Endodermal cell (in vitro differentiated cells): ENCODE results near the gene MPI. TPM values are rescaled to one million over a fixed set of nuclear protein-coding genes. Genes with fewer than 3 reads are reported as not detected.

Experiments
- DNase-seq: peaks from one replicate; pipeline ENCODE4 v3.0.0-alpha.2; 2017
- H3K27ac ChIP-seq: 2 replicates; pipeline ENCODE4 v1.5.1; 2013; ENCODE audit warnings: mild to moderate bottlenecking, low read depth, low read length, moderate library complexity
- H3K27me3 ChIP-seq: 2 replicates; pipeline ENCODE4 v1.6.1; 2013; ENCODE audit warnings: mild to moderate bottlenecking, low read length, moderate library complexity; ENCODE audit not compliant: insufficient read depth, control insufficient read depth, poor library complexity, severe bottlenecking
- H3K36me3 ChIP-seq: 2 replicates; pipeline ENCODE4 v1.7.0; 2013; ENCODE audit warnings: mild to moderate bottlenecking, low read length, moderate library complexity; ENCODE audit not compliant: control insufficient read depth, insufficient read depth
- H3K4me1 ChIP-seq: one replicate; pipeline ENCODE4 v1.7.0; 2013; ENCODE audit warnings: low read length; ENCODE audit not compliant: control insufficient read depth, insufficient read depth
- H3K4me3 ChIP-seq: 2 replicates; pipeline ENCODE4 v1.5.1; 2013; ENCODE audit warnings: mild to moderate bottlenecking, low read length, moderate library complexity
- H3K9ac ChIP-seq: 2 replicates; pipeline ENCODE4 v1.6.1; 2013; ENCODE audit warnings: mild to moderate bottlenecking, low read length, moderate library complexity; ENCODE audit not compliant: poor library complexity, severe bottlenecking; ENCODE audit errors: extremely low read depth
- H3K9me3 ChIP-seq: 2 replicates; pipeline ENCODE4 v1.6.1; 2013; ENCODE audit warnings: mild to moderate bottlenecking, low read length, moderate library complexity; ENCODE audit not compliant: control insufficient read depth
- H3K27ac Mint-ChIP-seq: 2 replicates; pipeline ENCODE4 v1.8.0; 2020; ENCODE audit warnings: mixed read lengths
- H3K27me3 Mint-ChIP-seq: 2 replicates; pipeline ENCODE4 v1.8.0; 2021; ENCODE audit warnings: mild to moderate bottlenecking, mixed read lengths; ENCODE audit not compliant: insufficient read depth
- H3K36me3 Mint-ChIP-seq: 2 replicates; pipeline ENCODE4 v1.8.0; 2020; ENCODE audit warnings: low read depth, mixed read lengths
- H3K4me1 Mint-ChIP-seq: 2 replicates; pipeline ENCODE4 v1.8.0; 2020; ENCODE audit warnings: mixed read lengths
- H3K4me3 Mint-ChIP-seq: 2 replicates; pipeline ENCODE4 v1.8.0; 2020; ENCODE audit warnings: mild to moderate bottlenecking, moderate library complexity, mixed read lengths
- H3K9me3 Mint-ChIP-seq: 2 replicates; pipeline ENCODE4 v1.8.0; 2020; ENCODE audit warnings: mild to moderate bottlenecking, mixed read lengths
- CTCF ChIP-seq: fragments of 200-600 bp; sonication (generic); conservative IDR thresholded peaks from 2 replicates; pipeline ENCODE4 v1.5.0; 2021; ENCODE audit warnings: antibody characterized with exemption, mild to moderate bottlenecking
- WGBS, 2 experiments: methylation state at CpG; one replicate each; pipeline versions ENCODE4 v1.1.5 to v1.1.7; 2013; ENCODE audit warnings: missing lambda C conversion rate in 2 of 2, mixed read lengths in 1 of 2; ENCODE audit not compliant: insufficient coverage in 1 of 2, insufficient read length in 1 of 2; 5-methylcytosine and 5-hydroxymethylcytosine counted together
- total RNA-seq, 2 donors: library from RNA; stranded (reverse); fragmentation: NEBNext Ultra II Directional in 1 of 2; extraction: Animal tissue kit (Norgen Biotek cat#: 25700) in 1 of 2; gene quantifications; 2 replicates in 1 of 2; 3 replicates in 1 of 2; pipeline ENCODE4 v1.2.1, GENCODE V29; 2021

The MPI gene
- total RNA-seq, 2 donors from 2014 or later, result 50.3 to 59.2 TPM

GRCh38 chr15:74851960-74852359 lies 37.9 kb upstream of the MPI start:
- Histone ChIP-seq H3K9me3 (no peaks in the 10 kb centered on the region), H3K9ac (no peak overlapping the region), H3K4me1 (no peaks in the 10 kb centered on the region), H3K4me3 (no peak overlapping the region), H3K27ac (no peak overlapping the region), H3K27me3 (no peaks in the 10 kb centered on the region), H3K36me3 (peaks cover 33% of the 10 kb centered on the region)
- no peaks in the 10 kb centered on the region for H3K27me3 Mint-ChIP-seq
- peaks cover 41% of the 10 kb centered on the region for H3K36me3 Mint-ChIP-seq
- DNase-seq, result no peak
- H3K4me3 Mint-ChIP-seq, result no peak overlapping the region
- no peaks in the 10 kb centered on the region for H3K9me3 Mint-ChIP-seq
- no peak for TF ChIP-seq CTCF
- H3K4me1 Mint-ChIP-seq, result no peaks in the 10 kb centered on the region
- H3K27ac Mint-ChIP-seq, result no peak overlapping the region
- 95 to 96% methylated on average over 4 to 7 of the region's 7 CpGs for WGBS, 2 experiments

- no peak for DNase-seq
- no peak overlapping the region for H3K4me3 ChIP-seq
- peaks cover 21% of the 10 kb centered on the region for H3K36me3 Mint-ChIP-seq
- H3K27me3 ChIP-seq, result no peaks in the 10 kb centered on the region
- H3K9me3 ChIP-seq, result no peaks in the 10 kb centered on the region
- no peaks in the 10 kb centered on the region for H3K4me1 ChIP-seq
- no peak for TF ChIP-seq CTCF
- H3K4me3 Mint-ChIP-seq, result no peak overlapping the region
- 92% methylated on average over 2 to 13 of the region's 13 CpGs for WGBS, 2 experiments
- H3K27ac ChIP-seq, result peak overlapping the region; percentile 17
- no peak overlapping the region for H3K9ac ChIP-seq
- H3K9me3 Mint-ChIP-seq, result no peaks in the 10 kb centered on the region
- H3K4me1 Mint-ChIP-seq, result no peaks in the 10 kb centered on the region
- H3K27ac Mint-ChIP-seq, result no peak overlapping the region
- peaks cover 26% of the 10 kb centered on the region for H3K36me3 ChIP-seq
- H3K27me3 Mint-ChIP-seq, result no peaks in the 10 kb centered on the region
Measured at GRCh38 chr15:74854453-74855022, 35.3 kb upstream of the MPI start.

GRCh38 chr15:74855857-74856256 lies 34.0 kb upstream of the MPI start:
- WGBS, 2 experiments, result 90% methylated on average over 2 of the region's 2 CpGs; no CpG with 5 or more reads in 1 of the 2 experiments
- Mint-ChIP-seq H3K27me3 (no peaks in the 10 kb centered on the region), H3K9me3 (no peaks in the 10 kb centered on the region), H3K4me3 (no peak overlapping the region), H3K36me3 (peaks cover 17% of the 10 kb centered on the region), H3K4me1 (no peaks in the 10 kb centered on the region), H3K27ac (peak overlapping the region; percentile 52)
- no peaks in the 10 kb centered on the region for H3K27me3 ChIP-seq
- no peak for TF ChIP-seq CTCF
- no peak for DNase-seq
- no peak overlapping the region for H3K27ac ChIP-seq
- no peaks in the 10 kb centered on the region for H3K9me3 ChIP-seq
- H3K9ac ChIP-seq, result no peak overlapping the region
- peaks cover 23% of the 10 kb centered on the region for H3K36me3 ChIP-seq
- H3K4me1 ChIP-seq, result no peaks in the 10 kb centered on the region
- no peak overlapping the region for H3K4me3 ChIP-seq
